ENCODE data around the gene TMEM44.

TMEM44 gene

DNA sequence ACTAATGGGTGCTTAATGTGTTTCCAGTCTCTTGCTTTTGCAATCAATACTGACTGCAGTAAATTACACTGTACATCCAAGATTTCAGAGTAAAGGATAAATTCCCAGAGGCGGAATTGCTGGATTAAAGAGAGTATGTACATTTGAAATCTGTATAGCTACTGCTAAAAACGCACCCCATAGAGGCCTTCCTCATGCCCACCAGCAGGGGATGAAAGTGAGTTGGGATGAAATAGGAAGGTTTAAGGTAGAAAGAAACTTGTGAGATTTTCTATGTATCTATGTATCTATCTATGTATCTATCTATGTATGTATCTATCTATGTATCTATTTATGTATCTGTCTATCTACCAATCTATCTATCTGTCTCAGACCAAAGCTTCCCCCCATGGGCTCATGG lies 28.4 kb downstream of the TMEM44 start:
- peak; percentile 9 for TF ChIP-seq CTCF (IDR thresholded peaks at IDR 0.05; ENCODE audit: insufficient read depth, missing control alignments)
- DNase-seq (ENCODE audit: insufficient read length, low spot score) (no peak), FAIRE-seq (no peak)

DNA sequence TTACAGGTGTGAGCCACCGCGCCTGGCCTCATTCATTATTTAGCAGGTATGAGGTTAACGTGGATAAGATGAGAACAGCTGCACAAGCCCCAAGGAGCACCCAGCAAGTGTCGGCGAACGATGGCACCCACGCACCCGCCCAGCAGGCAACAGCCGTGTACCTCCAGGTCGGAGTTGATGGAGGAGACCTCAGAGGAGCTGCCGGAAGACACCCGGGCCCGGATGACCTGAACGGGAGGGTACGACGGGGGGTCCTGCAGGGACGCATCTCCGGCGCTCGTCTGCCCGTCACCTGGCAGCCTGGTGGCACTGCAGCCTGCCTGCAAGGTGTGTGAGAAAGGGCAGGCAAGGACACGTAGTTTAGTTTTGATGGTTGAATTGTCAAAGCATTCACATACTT lies 29.1 kb downstream of the TMEM44 start:
- no peak for TF ChIP-seq CTCF (IDR thresholded peaks at IDR 0.05; ENCODE audit: insufficient read depth, missing control alignments)
- no peak for FAIRE-seq
- no peak for DNase-seq (ENCODE audit: insufficient read length, low spot score)

DNA sequence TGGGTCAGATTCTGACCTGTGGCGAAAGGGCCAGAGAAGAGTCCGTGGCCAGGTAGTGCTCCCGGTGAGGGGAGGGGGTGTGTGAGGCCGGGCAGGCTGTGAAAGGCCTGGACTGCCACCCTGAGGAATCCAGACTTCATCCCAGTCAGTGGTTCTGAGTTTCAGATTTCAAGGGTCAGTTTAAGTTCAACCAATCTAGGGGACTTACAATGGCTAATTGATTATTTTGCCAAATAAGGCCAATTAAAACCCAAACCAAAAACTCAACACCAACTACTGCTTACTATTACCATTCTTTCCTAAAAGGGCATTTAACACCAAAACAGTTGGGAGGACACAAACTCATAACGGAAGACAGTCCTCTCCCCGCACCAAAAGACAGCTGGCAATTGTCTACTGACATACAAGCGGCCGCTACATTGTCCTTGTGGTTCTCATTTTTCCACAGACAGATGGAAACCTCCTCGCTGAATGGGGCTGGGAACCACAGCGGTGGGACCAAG lies 30.5 kb downstream of the TMEM44 start:
- DNase-seq (ENCODE audit: insufficient read length, low spot score) (no peak), FAIRE-seq (no peak)
- TF ChIP-seq CTCF (IDR thresholded peaks at IDR 0.05; ENCODE audit: insufficient read depth, missing control alignments): no peak

GRCh38 chr3:194598771-194599557 lies 34.3 kb downstream of the TMEM44 start:
- no peak for TF ChIP-seq CTCF (IDR thresholded peaks at IDR 0.05; ENCODE audit: insufficient read depth, missing control alignments)
- DNase-seq (ENCODE audit: insufficient read length, low spot score): no peak

DNA sequence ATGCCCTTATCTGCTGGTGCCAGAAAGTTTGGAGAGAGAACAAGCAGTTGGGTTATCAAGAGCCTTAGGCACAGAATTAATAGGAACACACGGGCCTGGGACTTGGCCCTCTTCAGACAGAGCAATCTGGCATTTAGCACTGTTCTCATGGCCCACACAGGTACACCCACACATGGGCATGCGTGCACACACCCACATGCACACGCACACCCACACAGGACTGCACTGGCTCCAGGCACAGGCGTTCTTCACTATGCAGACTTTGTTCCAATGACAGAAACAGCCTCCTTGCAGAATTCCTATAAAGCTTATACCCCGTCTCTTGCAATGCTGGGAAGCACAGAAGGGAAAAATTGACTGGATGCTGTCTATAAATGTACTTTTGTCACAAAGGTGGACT lies 36.3 kb downstream of the TMEM44 start:
- TF ChIP-seq CTCF (IDR thresholded peaks at IDR 0.05; ENCODE audit: insufficient read depth, missing control alignments): no peak
- FAIRE-seq (no peak), DNase-seq (ENCODE audit: insufficient read length, low spot score) (no peak)

More at GRCh38 chr3:194598771-194599557, 34.3 kb downstream of the TMEM44 start:
- FAIRE-seq: no peak

DNA sequence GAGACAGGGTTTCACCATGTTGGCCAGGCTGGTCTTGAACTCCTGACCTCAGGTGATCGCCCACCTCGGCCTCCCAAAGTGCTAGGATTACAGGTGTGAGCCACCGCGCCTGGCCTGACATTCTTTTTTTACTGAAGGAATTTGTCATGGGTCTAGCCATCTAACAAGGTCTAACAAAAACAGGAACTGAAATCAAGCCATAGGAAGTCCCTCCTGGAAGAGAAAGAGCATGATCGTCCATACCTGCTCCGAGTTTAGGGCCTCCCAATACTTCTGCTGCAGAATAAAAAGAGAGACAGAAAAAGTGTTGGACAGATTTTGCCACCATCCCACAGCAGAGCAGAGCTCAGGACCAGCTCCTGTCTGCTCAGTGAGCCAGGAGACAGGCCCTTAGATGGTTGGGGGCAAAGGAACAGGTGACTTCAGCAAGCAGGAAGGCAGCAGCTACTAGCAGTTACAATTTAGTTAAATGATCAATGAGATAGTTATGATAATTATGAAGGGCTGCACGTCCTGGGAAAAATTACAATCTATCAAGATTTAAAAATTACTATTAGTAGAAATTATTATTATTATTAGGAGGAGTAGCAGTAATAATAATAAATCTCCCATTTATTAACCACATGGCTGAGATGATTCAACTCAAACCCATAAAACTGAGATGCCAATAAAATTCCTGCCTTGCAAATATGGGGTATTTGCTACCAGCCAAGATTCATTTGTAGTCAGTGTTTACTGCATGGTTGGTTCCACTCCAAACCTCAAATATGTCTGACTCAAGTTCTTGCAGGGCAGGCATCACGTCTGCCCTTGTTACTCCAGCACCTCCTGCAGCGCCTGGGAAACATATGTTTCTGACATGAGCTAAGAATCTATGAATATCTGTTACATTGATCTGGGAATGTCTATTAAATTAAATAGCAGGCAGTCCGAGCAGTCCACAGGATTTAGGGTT lies 40.1 kb downstream of the TMEM44 start:
- no peak for TF ChIP-seq CTCF (IDR thresholded peaks at IDR 0.05; ENCODE audit: insufficient read depth, missing control alignments)
- no peak for DNase-seq (ENCODE audit: insufficient read length, low spot score)
- no peak for FAIRE-seq

Data from D721Med (cell line).